ENCODE results near the gene SCAP. TPM values are rescaled to one million over a fixed set of nuclear protein-coding genes. Genes with fewer than 3 reads are reported as not detected.

Gene SCAP
- total RNA-seq, 1 experiment from 2014 or later, result 67.6 TPM

DNA sequence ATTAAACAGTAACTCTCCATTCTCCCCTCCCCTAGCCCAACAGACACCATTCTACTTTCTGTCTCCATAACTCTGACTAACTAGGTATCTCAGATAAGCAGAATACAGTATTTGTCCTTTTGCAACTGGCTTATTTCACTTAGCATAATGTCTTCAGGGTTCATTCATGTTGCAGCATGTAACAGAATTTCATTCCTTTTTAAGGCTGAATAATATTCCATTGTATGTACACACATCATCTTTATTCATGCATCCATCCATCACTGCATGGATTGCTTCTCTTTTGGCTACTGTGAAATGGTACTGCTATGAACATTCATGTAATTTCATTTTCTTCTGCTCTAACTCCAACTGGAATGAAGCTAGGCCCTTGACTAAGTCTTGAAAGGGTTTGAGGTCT is 96.9 kb downstream of the SCAP start:
- TF ChIP-seq EGR1 (IDR thresholded peaks at IDR 0.05; ENCODE audit: low read depth), result no peak
- no peak for TF ChIP-seq YY1 (IDR thresholded peaks at IDR 0.05; ENCODE audit: extremely low read depth, insufficient replicate concordance, low read depth, low read length)
- no peak for TF ChIP-seq SIN3A (IDR thresholded peaks at IDR 0.05; ENCODE audit: low read depth)
- TF ChIP-seq, protein P1, sequence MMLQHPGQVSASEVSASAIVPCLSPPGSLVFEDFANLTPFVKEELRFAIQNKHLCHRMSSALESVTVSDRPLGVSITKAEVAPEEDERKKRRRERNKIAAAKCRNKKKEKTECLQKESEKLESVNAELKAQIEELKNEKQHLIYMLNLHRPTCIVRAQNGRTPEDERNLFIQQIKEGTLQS (IDR thresholded peaks at IDR 0.05), result no peak
- TF ChIP-seq ZBTB33 (IDR thresholded peaks at IDR 0.05; ENCODE audit: extremely low read depth, insufficient replicate concordance, low read length), result no peak
- Histone ChIP-seq H3K27ac (ENCODE audit: low read depth, low read length) (no peak overlapping the region), H3K4me3 (replicated peaks in 1 of 2; ENCODE audit: low read depth in 1 of 2, low read length in 2 of 2) (no peak overlapping the region), H3K9ac (ENCODE audit: low read length) (0 out of 2 replicates have a peak overlapping the region, but pooled peaks have one; percentile 94), H3K9me2 (ENCODE audit: insufficient read depth) (no peaks in the 10 kb centered on the region), H4K20me1 (ENCODE audit: insufficient read depth) (no peaks in the 10 kb centered on the region), H3K27me3 (ENCODE audit: insufficient read depth, low read length) (no peaks in the 10 kb centered on the region), H3K4me2 (ENCODE audit: low read length) (peak overlapping the region; percentile 88), H3K36me3 (ENCODE audit: control insufficient read depth in 1 of 2, insufficient read depth in 2 of 2, low read length in 2 of 2) (no peaks in the 10 kb centered on the region), H3K9me3 (ENCODE audit: control insufficient read depth in 1 of 2, insufficient read depth in 1 of 2, low read depth in 1 of 2, low read length in 2 of 2) (no peaks in the 10 kb centered on the region), H3K4me1 (ENCODE audit: control insufficient read depth in 1 of 2, insufficient read depth in 2 of 2, low read length in 2 of 2) (peaks cover 9 to 25% of the 10 kb centered on the region in 2 experiments), H3K79me2 (ENCODE audit: insufficient read depth, low read length) (peaks cover 43% of the 10 kb centered on the region), H2AFZ (ENCODE audit: low read depth, low read length, poor library complexity, severe bottlenecking) (no peak overlapping the region)
- no TSS peak for BruUV-seq (replicated peaks)
- intact Hi-C loops (cut with micrococcal nuclease), result no loop called here
- ChIA-PET RAD21 (ENCODE audit: low non-redundant PET in 1 of 2, low total read pairs in 2 of 2, uncharacterized antibody in 2 of 2, unreplicated experiment in 2 of 2) (no interaction called here), CTCF (no interaction called here), POLR2A (no interaction called here)
- no peak for DNase-seq (ENCODE audit: low read depth, low spot score)
- no peak for ATAC-seq

- no peaks in the 10 kb centered on the region for H3K9me3 ChIP-seq (ENCODE audit: control insufficient read depth in 1 of 2, insufficient read depth in 1 of 2, low read depth in 1 of 2, low read length in 2 of 2)
- H3K27me3 ChIP-seq (ENCODE audit: insufficient read depth, low read length), result no peaks in the 10 kb centered on the region
- no peak for TF ChIP-seq YY1 (IDR thresholded peaks at IDR 0.05; ENCODE audit: extremely low read depth, insufficient replicate concordance, low read depth, low read length)
- 0 out of 2 replicates have a peak, but pooled peaks have one; percentile 20 for TF ChIP-seq POLR2AphosphoS5 (IDR thresholded peaks at IDR 0.05; ENCODE audit: low read depth, low read length)
- intact Hi-C loops (cut with micrococcal nuclease), result no loop called here
- no TSS peak for BruUV-seq (replicated peaks)
- H3K9me2 ChIP-seq (ENCODE audit: insufficient read depth), result no peaks in the 10 kb centered on the region
- no peak overlapping the region for H3K9ac ChIP-seq (ENCODE audit: low read length)
- no peak overlapping the region for H3K4me3 ChIP-seq (replicated peaks in 1 of 2; ENCODE audit: low read depth in 1 of 2, low read length in 2 of 2)
- no peak for DNase-seq (ENCODE audit: low read depth, low spot score)
- H4K20me1 ChIP-seq (ENCODE audit: insufficient read depth), result no peaks in the 10 kb centered on the region
- ChIA-PET RAD21 (ENCODE audit: low non-redundant PET in 1 of 2, low total read pairs in 2 of 2, uncharacterized antibody in 2 of 2, unreplicated experiment in 2 of 2) (no interaction called here), CTCF (no interaction called here), POLR2A (no interaction called here)
- no peak overlapping the region for H2AFZ ChIP-seq (ENCODE audit: low read depth, low read length, poor library complexity, severe bottlenecking)
- H3K4me2 ChIP-seq (ENCODE audit: low read length), result no peak overlapping the region
- no peak overlapping the region for H3K27ac ChIP-seq (ENCODE audit: low read depth, low read length)
- ATAC-seq, result no peak
- no peaks in the 10 kb centered on the region for H3K36me3 ChIP-seq (ENCODE audit: control insufficient read depth in 1 of 2, insufficient read depth in 2 of 2, low read length in 2 of 2)
- peaks cover 26% of the 10 kb centered on the region for H3K79me2 ChIP-seq (ENCODE audit: insufficient read depth, low read length)
- H3K4me1 ChIP-seq (ENCODE audit: control insufficient read depth in 1 of 2, insufficient read depth in 2 of 2, low read length in 2 of 2), result peaks cover 9 to 23% of the 10 kb centered on the region in 2 experiments
These were observed 98.6 kb downstream of the SCAP start for GRCh38 chr3:47377186-47377585.

Data from HCT116 (cell line).